NCI-H82 treated with DMSO at 0.1 percent for 48 hours (cell line): ENCODE measurements around the gene SLC12A8.

ENCODE experiments used
- DNase-seq: peaks from one replicate; lab custom pipeline; 2025; ENCODE audit not compliant: unreplicated experiment; lab: John Stamatoyannopoulos, UW

Gene SLC12A8

DNA sequence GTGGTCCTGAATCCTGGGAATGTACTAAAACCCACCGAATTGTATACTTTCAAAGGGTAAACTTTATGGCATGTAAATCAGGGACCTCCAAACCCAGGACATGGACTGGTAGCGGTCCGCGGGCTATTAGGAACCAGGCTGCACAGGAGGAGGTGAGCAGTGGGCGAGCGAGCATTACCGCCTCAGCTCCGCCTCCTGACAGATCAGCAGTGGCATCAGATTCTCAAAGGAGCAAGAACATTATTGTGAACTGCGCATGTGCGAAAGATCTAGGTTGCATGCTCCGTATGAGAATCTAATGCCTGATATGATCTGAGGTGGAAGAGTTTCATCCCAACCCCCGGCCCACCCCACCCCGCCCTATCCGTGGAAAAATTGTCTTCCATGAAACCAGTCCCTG lies 178.9 kb downstream of the SLC12A8 start:
- no peak for DNase-seq

DNA sequence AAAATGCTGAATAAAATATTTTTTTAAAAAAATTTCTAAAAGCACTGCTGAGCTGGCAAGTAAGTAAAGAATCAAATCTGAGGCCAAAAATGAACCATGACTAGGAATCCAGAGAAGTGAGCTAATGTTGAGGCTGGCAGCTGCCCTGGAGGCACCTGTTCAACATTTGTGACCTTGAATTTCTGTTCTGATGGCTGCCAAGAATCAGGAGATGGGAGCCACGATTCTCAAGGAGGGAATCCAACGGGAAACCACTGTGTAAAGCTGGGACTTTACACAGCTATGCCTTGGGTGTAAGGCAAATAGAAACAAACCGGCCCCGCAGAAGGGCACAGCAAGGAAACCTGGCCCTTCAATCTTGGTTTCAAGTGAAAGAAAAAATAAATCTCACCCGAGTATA lies 179.4 kb downstream of the SLC12A8 start:
- no peak for DNase-seq

DNA sequence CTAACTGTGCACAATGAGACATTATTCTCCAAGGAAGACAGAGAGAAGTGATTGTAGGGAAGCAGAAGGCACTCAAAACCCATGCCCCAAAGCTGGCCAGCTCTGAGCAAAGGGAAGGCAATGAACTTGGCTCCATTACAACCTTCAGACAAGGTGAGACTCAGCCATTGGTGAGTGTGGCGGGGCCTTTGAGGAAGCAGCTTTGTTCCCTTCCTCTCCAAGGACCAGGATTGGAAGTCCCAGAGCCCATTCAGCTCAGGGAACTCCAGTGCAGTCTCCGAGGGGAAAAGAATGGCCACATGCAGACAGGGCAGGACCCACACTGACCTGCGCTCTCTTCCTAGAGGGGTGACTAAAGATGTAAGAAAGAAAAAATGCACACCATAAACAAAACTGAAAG lies 179.9 kb downstream of the SLC12A8 start:
- no peak for DNase-seq
